HG03095 (cell line): ENCODE measurements around the gene DICER1.
"Not testable (repeated sequence)": the region's sequence is repeated elsewhere in the genome, so short reads cannot be mapped to it uniquely, and the experiment has no call there.

Source experiments
- ATAC-seq: cut with Tn5 transposase; IDR thresholded peaks from one replicate; pipeline ENCODE4 v1.9.1; 2021; ENCODE audit warnings: moderate library complexity; ENCODE audit not compliant: unreplicated experiment

Gene DICER1

GRCh38 chr14:95151561-95151960 is 5.8 kb downstream of the DICER1 start:
- no peak for ATAC-seq

GRCh38 chr14:95150910-95151309 is 6.4 kb downstream of the DICER1 start:
- ATAC-seq, result no peak

GRCh38 chr14:95149441-95149840 is 7.9 kb downstream of the DICER1 start:
- ATAC-seq, result no peak

- no peak for ATAC-seq
Measured at GRCh38 chr14:95147597-95147996, 9.7 kb downstream of the DICER1 start.

GRCh38 chr14:95146079-95146771 is 11.1 kb downstream of the DICER1 start:
- no peak for ATAC-seq

GRCh38 chr14:95144849-95145248 is 12.5 kb downstream of the DICER1 start:
- ATAC-seq, result no peak

GRCh38 chr14:95143808-95144620 is 13.3 kb downstream of the DICER1 start:
- peak; percentile 61 for ATAC-seq

- ATAC-seq, result no peak
Measured at GRCh38 chr14:95142208-95142607, 15.1 kb downstream of the DICER1 start.

- no peak for ATAC-seq
Measured at GRCh38 chr14:95141684-95142083, 15.6 kb downstream of the DICER1 start.

- ATAC-seq, result no peak
Measured at GRCh38 chr14:95140060-95140858, 17.1 kb downstream of the DICER1 start.

GRCh38 chr14:95138876-95139275 is 18.5 kb downstream of the DICER1 start:
- ATAC-seq, result no peak

GRCh38 chr14:95138455-95138854 is 18.9 kb downstream of the DICER1 start:
- not testable (repeated sequence) for ATAC-seq

- ATAC-seq, result no peak
Measured at GRCh38 chr14:95137804-95138167, 19.5 kb downstream of the DICER1 start.

- ATAC-seq, result no peak
Measured at GRCh38 chr14:95137164-95137803, 20.0 kb downstream of the DICER1 start.

- ATAC-seq, result no peak
Measured at GRCh38 chr14:95136631-95137030, 20.7 kb downstream of the DICER1 start.

- ATAC-seq, result peak; percentile 52
Measured at GRCh38 chr14:95134304-95134933, 22.9 kb downstream of the DICER1 start.

- ATAC-seq, result no peak
Measured at GRCh38 chr14:95133282-95133681, 24.0 kb downstream of the DICER1 start.

GRCh38 chr14:95132760-95133159 is 24.6 kb downstream of the DICER1 start:
- ATAC-seq, result no peak

- ATAC-seq, result no peak
Measured at GRCh38 chr14:95130549-95130948, 26.8 kb downstream of the DICER1 start.

GRCh38 chr14:95128140-95128539 is 29.2 kb downstream of the DICER1 start:
- no peak for ATAC-seq

- no peak for ATAC-seq
Measured at GRCh38 chr14:95127531-95127911, 29.8 kb downstream of the DICER1 start.
